Measurements from ENCODE around the gene MYH16.
"Not testable (repeated sequence)": the region's sequence is repeated elsewhere in the genome, so short reads cannot be mapped to it uniquely, and the experiment has no call there.

DNA sequence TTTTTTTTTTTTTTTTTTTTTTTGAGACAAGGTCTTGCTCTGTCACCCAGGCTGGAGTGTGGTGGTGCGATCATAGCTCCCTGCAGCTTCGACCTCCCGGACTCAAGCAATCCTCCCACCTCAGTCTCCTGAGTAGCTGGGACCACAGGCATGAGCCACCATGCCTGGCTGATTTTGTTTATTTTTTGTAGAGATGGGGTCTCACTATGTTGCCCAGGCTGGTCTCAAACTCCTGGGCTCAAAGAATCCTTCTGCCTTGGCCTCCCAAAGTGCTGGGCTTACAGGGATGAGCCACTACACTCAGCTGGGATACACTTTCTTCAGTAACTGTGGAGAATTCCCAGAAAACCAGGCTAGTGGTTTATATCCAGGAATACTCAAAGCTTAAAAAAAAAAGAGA is 78.0 kb downstream of the MYH16 start:
- TF ChIP-seq CTCF, POLR2A (IDR thresholded peaks at IDR 0.05): not testable (repeated sequence)
